Muscle layer of colon (tissue), 2 donors: ENCODE measurements around the gene DUS1L.

Experiments
- H3K27ac ChIP-seq: one replicate; pipeline ENCODE4 v1.7.0; 2013; ENCODE audit warnings: low read depth, mild to moderate bottlenecking, low read length, moderate library complexity
- H3K27me3 ChIP-seq, 2 donors: one replicate each; pipeline ENCODE4 v1.7.0; 2013; ENCODE audit warnings: low read length in 2 of 2, mild to moderate bottlenecking in 2 of 2; ENCODE audit not compliant: insufficient read depth in 2 of 2, control insufficient read depth in 1 of 2
- H3K36me3 ChIP-seq: one replicate; pipeline ENCODE4 v1.7.0; 2013; ENCODE audit warnings: mild to moderate bottlenecking, low read length; ENCODE audit not compliant: insufficient read depth
- H3K4me1 ChIP-seq: one replicate; pipeline ENCODE4 v1.7.0; 2013; ENCODE audit warnings: mild to moderate bottlenecking, low read length; ENCODE audit not compliant: insufficient read depth
- H3K4me3 ChIP-seq, 2 donors: one replicate each; pipeline ENCODE4 v1.7.0; 2013; ENCODE audit warnings: low read length in 2 of 2, low read depth in 1 of 2, mild to moderate bottlenecking in 1 of 2, moderate library complexity in 1 of 2
- H3K9ac ChIP-seq: one replicate; pipeline ENCODE4 v1.7.0; 2013; ENCODE audit warnings: low read length
- H3K9me3 ChIP-seq: one replicate; pipeline ENCODE4 v1.7.0; 2013; ENCODE audit warnings: mild to moderate bottlenecking, low read length
- donor health status: abdominal sarcoma.
- donor health status: Adenocarcinoma of cecum.

DUS1L gene

GRCh38 chr17:82092094-82092586 is 26.5 kb upstream of the DUS1L start:
- Histone ChIP-seq H3K4me3 (no peak overlapping the region), H3K27me3 (no peaks in the 10 kb centered on the region), H3K36me3 (peaks cover 49% of the 10 kb centered on the region), H3K4me1 (peaks cover 9% of the 10 kb centered on the region), H3K27ac (no peak overlapping the region), H3K9me3 (no peaks in the 10 kb centered on the region), H3K9ac (no peak overlapping the region)

GRCh38 chr17:82091264-82092066 is 25.9 kb upstream of the DUS1L start:
- peaks cover 49% of the 10 kb centered on the region for H3K36me3 ChIP-seq
- H3K4me3 ChIP-seq, result no peak overlapping the region
- no peaks in the 10 kb centered on the region for H3K9me3 ChIP-seq
- no peak overlapping the region for H3K27ac ChIP-seq
- no peak overlapping the region for H3K9ac ChIP-seq
- no peaks in the 10 kb centered on the region for H3K27me3 ChIP-seq
- H3K4me1 ChIP-seq, result peaks cover 2% of the 10 kb centered on the region

- H3K4me3 ChIP-seq, result no peak overlapping the region
- H3K9me3 ChIP-seq, result no peaks in the 10 kb centered on the region
- H3K4me1 ChIP-seq, result no peaks in the 10 kb centered on the region
- H3K36me3 ChIP-seq, result peaks cover 49% of the 10 kb centered on the region
- no peaks in the 10 kb centered on the region for H3K27me3 ChIP-seq
- no peak overlapping the region for H3K27ac ChIP-seq
- no peak overlapping the region for H3K9ac ChIP-seq
Observed at GRCh38 chr17:82090549-82091263, 25.1 kb upstream of the DUS1L start.

- Histone ChIP-seq H3K9me3 (no peaks in the 10 kb centered on the region), H3K36me3 (peaks cover 44% of the 10 kb centered on the region), H3K27ac (no peak overlapping the region), H3K27me3 (no peaks in the 10 kb centered on the region), H3K4me1 (no peaks in the 10 kb centered on the region), H3K9ac (no peak overlapping the region), H3K4me3 (no peak overlapping the region)
Observed at GRCh38 chr17:82089723-82090548, 24.3 kb upstream of the DUS1L start.

GRCh38 chr17:82088838-82089722 is 23.5 kb upstream of the DUS1L start:
- no peak overlapping the region for H3K9ac ChIP-seq
- no peak overlapping the region for H3K4me3 ChIP-seq
- H3K9me3 ChIP-seq, result no peaks in the 10 kb centered on the region
- no peak overlapping the region for H3K27ac ChIP-seq
- peaks cover 44% of the 10 kb centered on the region for H3K36me3 ChIP-seq
- H3K27me3 ChIP-seq, result no peaks in the 10 kb centered on the region
- no peaks in the 10 kb centered on the region for H3K4me1 ChIP-seq

GRCh38 chr17:82087961-82088837 is 22.6 kb upstream of the DUS1L start:
- Histone ChIP-seq H3K9me3 (no peaks in the 10 kb centered on the region), H3K27ac (no peak overlapping the region), H3K4me1 (no peaks in the 10 kb centered on the region), H3K4me3 (no peak overlapping the region), H3K27me3 (no peaks in the 10 kb centered on the region), H3K9ac (no peak overlapping the region), H3K36me3 (peaks cover 41% of the 10 kb centered on the region)

- no peak overlapping the region for H3K27ac ChIP-seq
- H3K9me3 ChIP-seq, result no peaks in the 10 kb centered on the region
- H3K36me3 ChIP-seq, result peaks cover 37% of the 10 kb centered on the region
- H3K9ac ChIP-seq, result no peak overlapping the region
- no peaks in the 10 kb centered on the region for H3K27me3 ChIP-seq
- no peaks in the 10 kb centered on the region for H3K4me1 ChIP-seq
- H3K4me3 ChIP-seq, result no peak overlapping the region
Observed at GRCh38 chr17:82086941-82087906, 21.6 kb upstream of the DUS1L start.

- no peaks in the 10 kb centered on the region for H3K27me3 ChIP-seq
- no peak overlapping the region for H3K9ac ChIP-seq
- no peak overlapping the region for H3K4me3 ChIP-seq
- H3K27ac ChIP-seq, result no peak overlapping the region
- H3K4me1 ChIP-seq, result no peaks in the 10 kb centered on the region
- no peaks in the 10 kb centered on the region for H3K9me3 ChIP-seq
- peaks cover 27% of the 10 kb centered on the region for H3K36me3 ChIP-seq
Observed at GRCh38 chr17:82085931-82086764, 20.5 kb upstream of the DUS1L start.
